Activated effector memory CD4-positive, alpha-beta T cell treated with Interleukin-2 at 50 U/mL for 16 hours (primary cell): ENCODE measurements around the gene ADAMTSL1.

Source experiments
- DNase-seq: peaks from one replicate; pipeline ENCODE4 v3.0.0-alpha.2; 2020

ADAMTSL1 gene

GRCh38 chr9:18743971-18744370 lies 270.0 kb downstream of the ADAMTSL1 start:
- no peak for DNase-seq

GRCh38 chr9:18745710-18746109 lies 271.8 kb downstream of the ADAMTSL1 start:
- no peak for DNase-seq

- no peak for DNase-seq
These were observed 272.7 kb downstream of the ADAMTSL1 start for GRCh38 chr9:18746631-18747030.

GRCh38 chr9:18747595-18747994 lies 273.6 kb downstream of the ADAMTSL1 start:
- DNase-seq: no peak

GRCh38 chr9:18748251-18748701 lies 274.3 kb downstream of the ADAMTSL1 start:
- no peak for DNase-seq

GRCh38 chr9:18749711-18750110 lies 275.8 kb downstream of the ADAMTSL1 start:
- no peak for DNase-seq

- DNase-seq: no peak
These were observed 280.0 kb downstream of the ADAMTSL1 start for GRCh38 chr9:18753904-18754303.

- DNase-seq: no peak
These were observed 280.6 kb downstream of the ADAMTSL1 start for GRCh38 chr9:18754537-18754936.

GRCh38 chr9:18755263-18755662 lies 281.3 kb downstream of the ADAMTSL1 start:
- no peak for DNase-seq

GRCh38 chr9:18756712-18757125 lies 282.8 kb downstream of the ADAMTSL1 start:
- DNase-seq: no peak

GRCh38 chr9:18759827-18760226 lies 285.9 kb downstream of the ADAMTSL1 start:
- no peak for DNase-seq

- DNase-seq: no peak
These were observed 287.9 kb downstream of the ADAMTSL1 start for GRCh38 chr9:18761742-18762300.

GRCh38 chr9:18766989-18767550 lies 293.1 kb downstream of the ADAMTSL1 start:
- no peak for DNase-seq

- DNase-seq: no peak
These were observed 295.1 kb downstream of the ADAMTSL1 start for GRCh38 chr9:18768951-18769622.

GRCh38 chr9:18770131-18770908 lies 296.4 kb downstream of the ADAMTSL1 start:
- no peak for DNase-seq

- no peak for DNase-seq
These were observed 297.1 kb downstream of the ADAMTSL1 start for GRCh38 chr9:18771011-18771410.

- no peak for DNase-seq
These were observed 297.8 kb downstream of the ADAMTSL1 start for GRCh38 chr9:18771763-18772162.

- no peak for DNase-seq
These were observed 301.3 kb downstream of the ADAMTSL1 start for GRCh38 chr9:18775241-18775640.

- DNase-seq: no peak
These were observed 302.0 kb downstream of the ADAMTSL1 start for GRCh38 chr9:18775930-18776329.

GRCh38 chr9:18776836-18777820 lies 303.2 kb downstream of the ADAMTSL1 start:
- DNase-seq: no peak

- no peak for DNase-seq
These were observed 304.2 kb downstream of the ADAMTSL1 start for GRCh38 chr9:18778147-18778546.

GRCh38 chr9:18778846-18779245 lies 304.9 kb downstream of the ADAMTSL1 start:
- DNase-seq: no peak
